Measurements from ENCODE around the gene SORCS3.

SORCS3 gene

GRCh38 chr10:104678658-104679057, 37.6 kb downstream of the SORCS3 start:
- FAIRE-seq (no peak), DNase-seq (ENCODE audit: insufficient read length, low spot score) (no peak)
- TF ChIP-seq, protein P1, sequence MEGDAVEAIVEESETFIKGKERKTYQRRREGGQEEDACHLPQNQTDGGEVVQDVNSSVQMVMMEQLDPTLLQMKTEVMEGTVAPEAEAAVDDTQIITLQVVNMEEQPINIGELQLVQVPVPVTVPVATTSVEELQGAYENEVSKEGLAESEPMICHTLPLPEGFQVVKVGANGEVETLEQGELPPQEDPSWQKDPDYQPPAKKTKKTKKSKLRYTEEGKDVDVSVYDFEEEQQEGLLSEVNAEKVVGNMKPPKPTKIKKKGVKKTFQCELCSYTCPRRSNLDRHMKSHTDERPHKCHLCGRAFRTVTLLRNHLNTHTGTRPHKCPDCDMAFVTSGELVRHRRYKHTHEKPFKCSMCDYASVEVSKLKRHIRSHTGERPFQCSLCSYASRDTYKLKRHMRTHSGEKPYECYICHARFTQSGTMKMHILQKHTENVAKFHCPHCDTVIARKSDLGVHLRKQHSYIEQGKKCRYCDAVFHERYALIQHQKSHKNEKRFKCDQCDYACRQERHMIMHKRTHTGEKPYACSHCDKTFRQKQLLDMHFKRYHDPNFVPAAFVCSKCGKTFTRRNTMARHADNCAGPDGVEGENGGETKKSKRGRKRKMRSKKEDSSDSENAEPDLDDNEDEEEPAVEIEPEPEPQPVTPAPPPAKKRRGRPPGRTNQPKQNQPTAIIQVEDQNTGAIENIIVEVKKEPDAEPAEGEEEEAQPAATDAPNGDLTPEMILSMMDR (IDR thresholded peaks at IDR 0.05; ENCODE audit: insufficient read depth, missing control alignments): no peak

DNA sequence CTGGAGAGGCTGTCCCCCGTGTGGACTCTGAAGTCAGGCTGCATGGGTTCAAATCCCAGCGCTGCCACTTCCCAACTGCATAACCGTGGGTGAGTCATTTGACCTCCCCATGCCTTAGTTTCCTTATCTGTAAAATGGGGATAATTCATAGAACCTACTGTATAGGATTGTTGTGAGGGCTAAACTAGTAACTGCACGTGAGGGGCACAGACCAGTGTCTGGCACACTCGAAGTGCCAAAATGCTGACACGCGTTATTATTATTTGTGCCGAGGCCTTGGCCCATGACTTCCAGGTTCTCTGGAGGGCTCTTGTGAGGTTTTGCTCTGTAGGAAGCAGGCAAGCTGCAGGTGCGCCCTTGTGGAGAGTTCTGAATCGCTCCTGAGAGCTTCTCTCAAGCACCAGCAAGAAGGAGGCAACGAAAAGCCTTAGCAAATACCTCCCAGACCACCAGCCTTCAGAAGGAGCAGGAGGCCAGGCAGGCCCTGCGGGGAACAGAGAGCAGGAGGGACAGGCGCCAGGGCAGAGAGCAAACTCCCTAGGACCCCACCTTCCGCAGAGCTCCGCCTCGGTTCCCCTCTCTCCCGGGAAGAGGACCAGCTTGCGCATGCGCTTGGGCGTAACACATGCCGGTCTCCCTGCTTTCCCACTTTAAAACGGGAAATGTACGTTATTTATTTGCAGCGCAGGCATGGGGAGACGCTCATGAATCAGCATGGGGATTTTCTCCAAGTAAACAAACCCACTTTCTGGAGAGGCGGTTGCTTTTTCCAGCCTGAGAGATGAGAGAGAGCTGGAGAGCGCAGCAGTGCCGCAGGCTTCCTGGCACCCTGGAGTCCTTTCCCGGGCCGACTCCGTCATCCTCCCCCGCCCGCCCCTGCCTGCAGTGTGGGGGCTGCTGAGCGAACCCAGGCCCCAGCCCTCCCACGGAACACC, 39.6 kb downstream of the SORCS3 start:
- FAIRE-seq (no peak), DNase-seq (ENCODE audit: insufficient read length, low spot score) (no peak)
- TF ChIP-seq, protein P1 (IDR thresholded peaks at IDR 0.05; ENCODE audit: insufficient read depth, missing control alignments): no peak

GRCh38 chr10:104681485-104681884, 40.4 kb downstream of the SORCS3 start:
- TF ChIP-seq, protein P1 (IDR thresholded peaks at IDR 0.05; ENCODE audit: insufficient read depth, missing control alignments): no peak
- FAIRE-seq (no peak), DNase-seq (ENCODE audit: insufficient read length, low spot score) (no peak)

- TF ChIP-seq, protein P1 (IDR thresholded peaks at IDR 0.05; ENCODE audit: insufficient read depth, missing control alignments): no peak
- no peak for DNase-seq (ENCODE audit: insufficient read length, low spot score)
- FAIRE-seq: no peak
These were observed 42.5 kb downstream of the SORCS3 start for GRCh38 chr10:104683567-104683966.

DNA sequence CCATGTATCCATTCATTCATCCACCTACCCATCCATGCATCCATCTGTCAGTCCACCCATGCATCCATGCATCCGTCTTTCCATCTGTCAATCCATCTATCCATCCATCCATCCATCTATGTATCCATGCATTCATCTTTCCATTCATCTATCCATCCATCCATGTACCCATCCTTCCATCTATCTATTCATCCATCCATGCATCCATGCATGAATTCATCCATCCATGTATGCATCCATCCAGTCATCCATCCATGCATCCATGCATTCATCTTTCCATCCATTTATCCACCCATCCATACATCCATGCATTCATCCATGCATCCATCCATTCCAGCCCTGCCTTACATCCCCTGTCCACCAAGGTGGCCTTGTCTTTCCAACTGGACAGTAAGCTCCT, 45.7 kb downstream of the SORCS3 start:
- TF ChIP-seq, protein P1 (IDR thresholded peaks at IDR 0.05; ENCODE audit: insufficient read depth, missing control alignments): no peak
- FAIRE-seq (no peak), DNase-seq (ENCODE audit: insufficient read length, low spot score) (no peak)

GRCh38 chr10:104688251-104689042, 47.4 kb downstream of the SORCS3 start:
- TF ChIP-seq, protein P1 (IDR thresholded peaks at IDR 0.05; ENCODE audit: insufficient read depth, missing control alignments): no peak
- DNase-seq (ENCODE audit: insufficient read length, low spot score): no peak
- FAIRE-seq: no peak

All from D721Med (cell line).